IPS-20b (cell line): ENCODE results near the gene MAP3K5.

Experiments
- H3K27ac ChIP-seq: one replicate; pipeline ENCODE4 v1.5.1; 2013; ENCODE audit warnings: low read length
- H3K27me3 ChIP-seq: 2 replicates; pipeline ENCODE4 v1.6.1; 2013; ENCODE audit warnings: mild to moderate bottlenecking, low read length, inconsistent platforms; ENCODE audit not compliant: insufficient read depth
- H3K36me3 ChIP-seq: 2 replicates; pipeline ENCODE4 v1.6.1; 2013; ENCODE audit warnings: low read depth, mild to moderate bottlenecking, inconsistent platforms, low read length, moderate library complexity; ENCODE audit not compliant: insufficient read depth
- H3K4me1 ChIP-seq: 2 replicates; pipeline ENCODE4 v1.6.1; 2013; ENCODE audit warnings: mild to moderate bottlenecking, control low read depth, inconsistent platforms, low read length, moderate library complexity; ENCODE audit not compliant: insufficient read depth
- H3K4me3 ChIP-seq: 2 replicates; pipeline ENCODE4 v1.5.1; 2013; ENCODE audit warnings: mild to moderate bottlenecking, low read length, inconsistent platforms
- H3K9ac ChIP-seq: 2 replicates; pipeline ENCODE4 v1.6.1; 2013; ENCODE audit warnings: low read depth, mild to moderate bottlenecking, inconsistent platforms, low read length, moderate library complexity
- H3K9me3 ChIP-seq: 2 replicates; pipeline ENCODE4 v1.6.1; 2013; ENCODE audit warnings: mild to moderate bottlenecking, low read depth, low read length, inconsistent platforms; ENCODE audit not compliant: insufficient read depth

Gene MAP3K5

DNA sequence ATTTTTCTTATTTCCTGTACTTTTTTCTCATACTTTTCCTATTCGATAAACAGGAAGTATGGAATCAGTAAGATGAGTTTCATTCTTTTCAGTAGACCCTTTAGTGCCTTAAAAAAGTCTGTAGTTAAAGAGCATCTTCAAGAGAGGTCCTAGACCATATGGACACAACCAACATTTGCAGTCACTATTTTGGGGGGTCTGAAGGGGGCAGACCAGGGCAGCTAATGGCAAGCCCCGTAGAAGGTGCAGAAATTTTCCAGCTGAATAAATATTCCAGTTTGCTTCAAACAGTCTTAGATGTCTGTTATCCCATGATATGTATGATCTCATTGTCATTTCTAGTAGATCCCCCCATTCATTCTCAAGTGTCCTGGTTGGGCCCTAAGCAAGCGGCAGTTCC is 52.8 kb downstream of the MAP3K5 start:
- H3K36me3 ChIP-seq: no peaks in the 10 kb centered on the region
- no peak overlapping the region for H3K9ac ChIP-seq
- H3K9me3 ChIP-seq: no peaks in the 10 kb centered on the region
- H3K4me3 ChIP-seq: no peak overlapping the region
- H3K4me1 ChIP-seq: peaks cover 5% of the 10 kb centered on the region; the same call in 1 of the 2 replicates
- no peak overlapping the region for H3K27ac ChIP-seq
- no peaks in the 10 kb centered on the region for H3K27me3 ChIP-seq

DNA sequence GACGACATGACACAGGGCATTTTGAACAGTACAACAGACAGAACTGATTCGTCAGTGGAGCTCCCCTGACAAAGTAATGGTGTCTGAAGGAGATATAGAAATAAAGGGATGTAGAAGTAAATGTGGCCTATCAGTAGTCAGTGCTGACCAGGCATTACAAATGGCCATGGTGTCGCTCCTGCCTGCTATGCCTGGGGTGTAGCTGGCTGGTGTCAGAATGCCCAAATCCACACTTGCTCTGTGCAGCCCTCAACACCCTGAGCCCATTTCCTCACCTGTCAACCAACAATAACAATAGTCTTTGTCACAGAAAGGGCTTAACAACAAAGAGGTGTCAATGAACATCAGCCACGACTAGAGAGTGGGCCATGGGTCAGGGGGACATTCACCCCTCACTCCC is 53.2 kb downstream of the MAP3K5 start:
- no peak overlapping the region for H3K9ac ChIP-seq
- H3K4me1 ChIP-seq: peaks cover 5% of the 10 kb centered on the region; the same call in 1 of the 2 replicates
- no peaks in the 10 kb centered on the region for H3K9me3 ChIP-seq
- H3K36me3 ChIP-seq: no peaks in the 10 kb centered on the region
- H3K4me3 ChIP-seq: no peak overlapping the region
- H3K27me3 ChIP-seq: no peaks in the 10 kb centered on the region
- H3K27ac ChIP-seq: no peak overlapping the region

DNA sequence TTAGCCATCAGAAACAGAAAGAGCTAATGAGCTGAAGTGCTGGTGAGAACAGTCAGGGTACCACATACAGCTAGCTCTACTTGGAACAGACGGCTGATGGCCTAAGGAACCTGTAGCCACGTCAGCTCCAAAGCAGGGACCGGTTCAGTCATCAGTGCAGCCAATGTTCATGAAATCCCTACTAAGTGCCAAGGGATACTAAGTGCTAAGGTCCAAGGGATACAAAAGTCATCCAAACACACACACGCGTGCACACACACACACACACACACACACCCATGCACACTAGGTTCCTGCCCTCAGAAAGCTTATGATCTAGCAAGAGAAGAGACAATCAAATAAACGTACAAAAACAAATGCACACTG is 53.6 kb downstream of the MAP3K5 start:
- Histone ChIP-seq H3K36me3 (no peaks in the 10 kb centered on the region), H3K27ac (no peak overlapping the region), H3K27me3 (no peaks in the 10 kb centered on the region), H3K4me1 (peaks cover 5% of the 10 kb centered on the region; the same call in 1 of the 2 replicates), H3K9ac (no peak overlapping the region), H3K4me3 (no peak overlapping the region), H3K9me3 (no peaks in the 10 kb centered on the region)

DNA sequence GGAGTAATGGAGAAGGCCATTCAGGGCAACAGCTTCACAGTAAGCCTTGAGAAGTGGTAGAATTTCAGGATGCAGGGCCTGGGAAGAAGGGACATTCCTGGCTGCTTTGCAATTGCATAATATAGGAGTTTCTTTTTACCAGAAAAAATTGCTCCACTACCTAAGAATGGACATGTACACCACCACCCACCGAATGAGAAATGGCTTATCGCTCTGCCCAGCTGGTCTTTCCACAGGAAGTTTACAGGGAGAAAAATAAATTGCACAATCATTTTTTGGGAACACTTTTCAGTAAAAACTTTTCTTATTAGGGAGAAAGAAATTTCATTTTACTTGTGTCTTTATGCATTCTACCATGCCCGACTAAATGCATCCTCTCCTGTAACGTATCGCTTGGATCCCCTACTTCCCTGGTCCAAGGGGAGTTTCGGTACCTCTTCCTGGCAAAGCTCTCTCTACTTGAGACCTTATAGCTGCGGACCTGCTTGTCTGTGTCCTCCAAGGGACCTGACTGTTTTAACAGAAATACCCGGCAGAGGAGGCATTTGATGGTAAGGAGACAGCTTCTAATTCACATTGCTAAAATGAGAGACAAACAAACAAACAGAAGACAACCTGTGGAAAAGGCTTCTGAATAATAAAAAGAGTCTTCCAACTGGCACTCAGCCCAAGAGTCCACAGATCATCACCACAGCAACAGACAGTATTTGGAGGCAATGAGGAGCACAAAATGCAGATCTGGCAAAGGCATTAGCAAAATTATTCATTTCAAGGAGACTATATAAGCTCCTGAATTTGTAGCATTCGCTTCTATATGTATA is 54.2 kb downstream of the MAP3K5 start:
- Histone ChIP-seq H3K4me1 (peaks cover 5% of the 10 kb centered on the region; the same call in 1 of the 2 replicates), H3K36me3 (no peaks in the 10 kb centered on the region), H3K9ac (no peak overlapping the region), H3K27me3 (no peaks in the 10 kb centered on the region), H3K4me3 (no peak overlapping the region), H3K27ac (no peak overlapping the region), H3K9me3 (no peaks in the 10 kb centered on the region)

DNA sequence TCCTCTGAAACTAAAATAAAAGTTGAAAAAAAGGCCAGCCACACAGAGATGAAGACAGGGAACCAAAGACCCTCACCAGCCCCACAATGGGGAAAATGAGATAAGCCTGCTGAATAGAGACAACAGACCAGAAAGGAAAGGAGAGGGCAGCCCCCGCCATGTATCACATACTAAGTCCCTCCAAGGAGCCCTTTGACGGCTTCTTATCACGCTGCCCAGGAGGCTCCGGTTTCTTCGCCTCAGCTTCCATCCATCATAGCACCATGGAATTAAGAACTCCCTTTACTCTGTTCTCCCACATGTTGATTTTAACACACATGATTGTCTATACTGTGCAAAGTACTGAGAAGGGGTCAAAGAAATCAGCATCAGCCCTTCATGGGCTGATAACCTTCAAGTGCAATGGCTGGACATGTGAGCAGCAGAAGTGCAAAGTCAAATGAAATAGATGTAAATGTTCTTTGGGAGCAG is 54.9 kb downstream of the MAP3K5 start:
- no peaks in the 10 kb centered on the region for H3K27me3 ChIP-seq
- H3K4me3 ChIP-seq: no peak overlapping the region
- H3K27ac ChIP-seq: no peak overlapping the region
- H3K9me3 ChIP-seq: no peaks in the 10 kb centered on the region
- peaks cover 5% of the 10 kb centered on the region; the same call in 1 of the 2 replicates for H3K4me1 ChIP-seq
- H3K9ac ChIP-seq: no peak overlapping the region
- H3K36me3 ChIP-seq: no peaks in the 10 kb centered on the region

DNA sequence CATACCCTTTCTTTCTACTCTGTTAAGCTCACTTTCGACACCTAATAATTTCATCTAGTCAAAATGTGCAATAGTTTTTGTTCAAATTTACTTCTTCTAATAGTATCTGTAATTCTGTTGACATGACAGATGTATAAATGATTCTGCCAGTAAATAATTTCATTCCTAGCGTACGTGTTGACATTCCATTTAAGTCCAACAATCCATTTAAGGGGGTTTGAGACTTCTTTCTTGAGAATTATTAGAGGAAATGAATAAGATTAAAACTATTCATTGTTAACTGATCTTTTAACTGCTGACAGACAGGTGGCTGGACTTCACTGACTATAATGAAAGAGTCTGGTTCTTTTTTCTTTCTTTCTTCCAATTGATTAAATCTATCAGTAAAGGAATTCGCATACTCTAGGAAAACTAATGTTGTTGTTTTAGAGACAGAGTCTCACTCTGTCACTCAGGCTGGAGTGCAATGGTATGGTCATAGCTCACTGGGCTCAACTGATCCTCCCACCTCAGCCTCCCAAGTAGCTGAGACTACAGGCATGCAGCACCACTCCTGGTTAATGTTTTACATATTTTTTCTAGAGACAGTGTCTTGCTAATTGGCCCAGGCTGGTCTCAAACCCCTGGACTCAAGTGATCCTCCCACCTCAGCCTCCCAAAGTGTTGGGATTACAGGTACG is 55.9 kb downstream of the MAP3K5 start:
- Histone ChIP-seq H3K36me3 (no peaks in the 10 kb centered on the region), H3K4me1 (peaks cover 5% of the 10 kb centered on the region; the same call in 1 of the 2 replicates), H3K9me3 (no peaks in the 10 kb centered on the region), H3K4me3 (no peak overlapping the region), H3K27me3 (no peaks in the 10 kb centered on the region), H3K9ac (no peak overlapping the region), H3K27ac (no peak overlapping the region)

DNA sequence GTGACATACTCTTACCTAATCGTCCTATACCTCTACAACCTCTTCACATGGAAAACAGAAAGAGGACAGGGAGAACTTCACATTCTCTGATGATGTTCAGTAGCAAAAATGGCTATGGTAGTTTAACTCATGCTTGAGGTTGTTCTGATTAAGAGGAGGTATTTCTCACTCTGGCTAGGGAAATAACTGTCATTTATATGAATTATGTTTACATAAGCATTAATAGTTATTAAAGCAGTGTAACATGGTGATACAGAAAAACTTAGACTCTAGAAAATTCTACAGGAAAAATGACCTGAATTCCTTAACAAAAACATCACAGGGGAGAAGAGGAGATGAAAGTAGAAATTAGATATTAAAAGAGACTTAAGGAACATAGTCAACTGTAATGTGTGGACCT is 57.3 kb downstream of the MAP3K5 start:
- Histone ChIP-seq H3K36me3 (no peaks in the 10 kb centered on the region), H3K27me3 (no peaks in the 10 kb centered on the region), H3K4me1 (peaks cover 1% of the 10 kb centered on the region; the same call in 1 of the 2 replicates), H3K9ac (no peak overlapping the region), H3K4me3 (no peak overlapping the region), H3K9me3 (no peaks in the 10 kb centered on the region), H3K27ac (no peak overlapping the region)

DNA sequence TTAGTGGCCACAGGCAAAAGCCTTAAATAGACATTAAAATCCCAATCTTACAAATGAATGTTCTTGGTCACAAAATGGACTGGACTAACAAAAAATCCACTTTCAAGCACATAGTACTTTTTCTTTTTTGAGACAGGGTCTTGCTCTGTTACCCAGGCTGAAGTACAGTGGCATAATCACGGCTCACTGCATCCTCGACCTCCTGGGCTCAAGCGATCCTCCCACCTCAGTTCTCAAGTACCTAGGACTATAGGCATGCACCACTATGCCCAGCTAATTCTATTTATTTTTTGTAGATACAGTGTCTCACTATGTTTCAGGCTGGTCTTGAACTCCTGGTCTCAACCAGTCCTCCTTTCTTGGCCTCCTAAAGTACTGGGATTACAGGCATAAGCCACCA is 59.4 kb downstream of the MAP3K5 start:
- Histone ChIP-seq H3K27me3 (no peaks in the 10 kb centered on the region), H3K9me3 (no peaks in the 10 kb centered on the region), H3K9ac (no peak overlapping the region), H3K4me1 (no peaks in the 10 kb centered on the region), H3K27ac (no peak overlapping the region), H3K4me3 (no peak overlapping the region), H3K36me3 (no peaks in the 10 kb centered on the region)

DNA sequence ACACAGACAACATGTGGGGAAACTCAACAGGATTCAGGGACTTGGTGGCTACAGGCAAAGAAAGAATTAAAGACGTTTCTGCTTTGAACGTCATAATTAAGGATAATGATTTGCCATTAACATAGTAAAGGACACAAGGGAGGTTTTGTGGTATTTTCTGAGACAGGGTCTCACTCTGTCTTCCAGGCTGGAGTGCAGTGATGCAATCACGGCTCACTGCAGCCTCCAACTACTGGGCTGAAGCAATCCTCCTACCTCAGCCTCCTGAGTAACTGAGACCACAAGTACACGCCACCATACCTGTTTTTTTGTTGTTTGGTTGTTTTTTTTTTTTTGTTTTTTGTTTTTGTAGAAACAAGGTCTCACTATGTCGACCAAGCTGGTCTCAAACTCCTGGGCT is 62.4 kb downstream of the MAP3K5 start:
- Histone ChIP-seq H3K27ac (no peak overlapping the region), H3K36me3 (no peaks in the 10 kb centered on the region), H3K9ac (no peak overlapping the region), H3K4me1 (no peaks in the 10 kb centered on the region), H3K9me3 (no peaks in the 10 kb centered on the region), H3K4me3 (no peak overlapping the region), H3K27me3 (no peaks in the 10 kb centered on the region)

DNA sequence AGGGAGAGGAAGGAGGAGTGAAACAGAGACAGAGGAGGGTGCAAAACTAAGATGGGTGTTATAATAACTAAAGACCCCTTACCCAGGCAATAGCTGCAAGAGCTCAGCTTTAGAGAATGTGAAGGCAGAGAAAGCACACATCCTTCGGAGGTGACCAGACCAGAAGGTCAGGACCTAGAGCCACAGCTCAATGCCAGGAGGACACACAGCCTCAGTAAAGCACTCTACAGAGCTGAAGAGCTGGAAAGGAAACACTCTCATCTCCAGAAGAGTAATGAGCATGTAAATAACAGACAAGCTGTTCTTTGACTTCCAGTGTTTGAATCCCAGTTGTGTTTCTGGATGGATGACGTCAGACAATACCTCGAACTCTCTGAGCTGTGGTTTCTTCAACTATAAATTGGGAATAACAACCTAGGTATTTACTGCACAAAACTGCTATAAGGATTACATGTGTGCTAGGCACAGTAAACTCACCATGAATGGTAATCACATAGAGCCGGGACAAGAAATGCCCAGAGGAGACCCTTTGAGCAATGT is 63.2 kb downstream of the MAP3K5 start:
- H3K9ac ChIP-seq: no peak overlapping the region
- H3K27me3 ChIP-seq: no peaks in the 10 kb centered on the region
- H3K4me3 ChIP-seq: no peak overlapping the region
- no peaks in the 10 kb centered on the region for H3K4me1 ChIP-seq
- no peaks in the 10 kb centered on the region for H3K36me3 ChIP-seq
- no peaks in the 10 kb centered on the region for H3K9me3 ChIP-seq
- H3K27ac ChIP-seq: no peak overlapping the region

DNA sequence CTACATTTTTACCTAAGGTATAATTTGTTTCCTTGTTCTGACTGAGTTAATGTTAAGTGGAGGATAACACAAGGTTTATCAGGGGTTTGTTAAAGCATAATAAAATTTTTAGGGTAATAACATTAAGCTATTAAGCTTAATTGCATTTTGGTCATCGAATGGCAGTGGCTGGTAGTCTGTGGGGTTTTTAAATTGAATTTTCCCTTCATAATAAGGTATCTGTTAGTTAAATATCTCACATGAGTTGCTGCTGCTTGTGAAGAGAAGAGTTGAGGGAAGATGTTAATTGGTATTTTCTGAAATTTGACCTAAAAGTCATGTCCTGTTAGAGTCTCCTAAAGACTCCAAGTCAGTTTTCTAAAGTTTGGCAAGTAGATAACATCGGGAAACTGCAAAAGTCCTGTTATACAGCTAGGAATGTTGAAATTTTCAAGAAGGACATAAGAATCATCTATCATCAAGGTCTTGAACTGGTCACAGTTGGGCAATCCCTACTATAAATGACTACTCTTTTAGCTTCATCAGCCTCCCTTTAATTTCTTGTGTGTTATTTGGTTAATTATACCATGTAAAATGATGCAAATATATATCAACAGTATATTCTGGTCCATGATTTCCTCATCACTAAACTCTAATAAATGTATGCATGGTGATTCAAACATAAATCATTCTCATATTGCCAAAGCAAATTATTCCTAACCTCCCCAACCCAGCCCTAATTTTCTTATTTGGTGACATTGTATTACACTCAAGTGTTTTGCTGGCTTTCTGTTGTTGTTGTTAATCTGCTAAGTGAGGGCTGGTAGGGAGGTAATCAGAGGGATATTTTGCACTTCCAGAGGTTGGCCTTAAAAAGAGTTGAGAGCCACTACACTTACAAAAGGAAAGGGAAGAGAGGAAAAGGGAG is 64.0 kb downstream of the MAP3K5 start:
- no peak overlapping the region for H3K4me3 ChIP-seq
- no peak overlapping the region for H3K9ac ChIP-seq
- H3K4me1 ChIP-seq: no peaks in the 10 kb centered on the region
- no peak overlapping the region for H3K27ac ChIP-seq
- no peaks in the 10 kb centered on the region for H3K9me3 ChIP-seq
- H3K27me3 ChIP-seq: no peaks in the 10 kb centered on the region
- no peaks in the 10 kb centered on the region for H3K36me3 ChIP-seq
